Measurements from ENCODE around the gene INPP4A. TPM values are rescaled to one million over a fixed set of nuclear protein-coding genes. Genes with fewer than 3 reads are reported as not detected.

INPP4A gene
- total RNA-seq, 2 experiments from 2014 or later: 33.1 to 34.8 TPM

DNA sequence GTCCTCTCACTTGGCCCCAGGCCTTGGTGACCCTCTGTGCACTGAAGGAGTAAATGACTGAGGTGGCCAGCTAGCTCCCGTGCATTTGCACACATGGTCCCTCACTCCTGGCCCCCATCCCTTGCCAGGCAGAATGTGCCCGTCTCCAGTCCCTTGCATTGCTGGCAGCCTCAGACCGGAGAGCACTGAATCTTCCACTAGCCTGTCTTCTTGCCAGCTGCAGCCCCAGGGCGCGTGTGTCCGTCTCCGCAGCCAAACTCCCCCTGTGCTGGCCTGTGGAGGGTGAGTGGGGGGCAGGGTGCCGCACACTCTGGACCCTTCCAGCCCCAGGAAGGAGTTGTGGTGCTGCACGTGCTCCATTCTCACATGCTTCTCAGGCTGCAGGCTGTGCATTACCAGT lies 35.9 kb downstream of the INPP4A start:
- no peak for DNase-seq
- Mint-ChIP-seq H3K9me3 (no peaks in the 10 kb centered on the region), H3K4me1 (ENCODE audit: low read depth) (peaks cover 98% of the 10 kb centered on the region), H3K27ac (no peak overlapping the region), H3K4me3 (no peak overlapping the region), H3K36me3 (ENCODE audit: low read depth) (no peaks in the 10 kb centered on the region), H3K27me3 (ENCODE audit: low read depth) (no peaks in the 10 kb centered on the region)
- CTCF ChIA-PET: interaction anchor here (0.7 to 3.4 kb wide), 8 partner anchors 11 to 81 kb away, joined by 3 to 22 read pairs (median 4); no protein-coding TSS in a partner anchor
- intact Hi-C loops (cut with micrococcal nuclease): loop anchor here (1.0 kb wide), 2 partner anchors 42 to 67 kb away; no protein-coding TSS in a partner anchor

DNA sequence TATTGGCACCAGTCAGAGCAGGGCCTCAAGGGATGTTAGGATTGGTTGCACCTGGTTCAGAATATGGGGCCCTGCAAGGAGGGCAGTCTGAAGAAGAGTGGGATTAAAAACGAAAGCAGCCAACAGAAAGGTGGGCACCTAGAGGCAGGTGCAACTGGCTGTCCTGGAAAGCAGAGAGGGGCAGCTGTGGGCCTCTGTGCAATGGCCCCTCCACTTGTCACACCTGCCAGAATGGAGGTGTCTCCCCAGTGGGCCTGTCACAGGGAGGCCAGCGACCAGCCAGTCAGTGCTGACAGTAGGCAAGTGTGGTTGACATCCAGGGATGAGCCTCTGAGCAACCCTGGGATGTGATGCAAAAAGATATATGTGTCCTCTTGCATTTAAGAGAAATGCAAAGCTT lies 37.7 kb downstream of the INPP4A start:
- CTCF ChIA-PET: interaction anchor here (0.8 to 1.9 kb wide), 5 partner anchors 11 to 70 kb away, joined by 3 to 4 read pairs (median 3); no protein-coding TSS in a partner anchor
- Mint-ChIP-seq H3K4me1 (ENCODE audit: low read depth) (peaks cover 96% of the 10 kb centered on the region), H3K27me3 (ENCODE audit: low read depth) (no peaks in the 10 kb centered on the region), H3K9me3 (no peaks in the 10 kb centered on the region), H3K36me3 (ENCODE audit: low read depth) (no peaks in the 10 kb centered on the region), H3K27ac (no peak overlapping the region), H3K4me3 (no peak overlapping the region)
- DNase-seq: no peak
- intact Hi-C loops (cut with micrococcal nuclease): no loop called here

DNA sequence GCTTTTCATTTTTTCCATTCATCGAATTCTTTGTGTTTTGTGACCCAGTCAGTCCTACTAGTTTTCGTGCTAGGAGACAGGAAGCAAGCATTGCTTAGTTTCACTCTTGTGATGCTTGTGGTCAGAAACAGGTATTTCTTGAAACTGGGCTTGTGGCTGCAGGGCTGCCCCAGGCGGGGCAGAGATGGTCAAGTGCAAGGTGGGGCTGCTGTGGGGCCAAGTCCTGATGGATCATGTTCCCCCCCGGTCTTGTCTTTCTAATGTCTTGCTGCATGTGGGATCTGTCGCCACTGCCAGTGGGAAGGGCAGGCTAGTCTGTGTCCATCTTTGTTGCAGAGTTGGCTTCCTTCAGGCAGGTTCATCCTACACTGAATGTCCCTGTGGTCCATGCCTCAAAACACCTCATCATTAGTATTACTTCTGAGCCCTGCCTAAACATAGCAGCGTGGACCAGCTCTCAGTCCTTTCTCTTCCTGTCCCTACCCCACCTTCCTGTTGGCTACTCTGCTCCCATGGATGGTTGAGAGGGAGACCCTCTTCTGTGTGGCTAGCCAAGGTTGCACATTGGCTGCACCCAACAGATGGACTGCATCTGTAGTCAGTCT lies 38.7 kb downstream of the INPP4A start:
- Mint-ChIP-seq H3K4me3 (no peak overlapping the region), H3K9me3 (no peaks in the 10 kb centered on the region), H3K36me3 (ENCODE audit: low read depth) (no peaks in the 10 kb centered on the region), H3K27ac (peak overlapping the region; percentile 48), H3K27me3 (ENCODE audit: low read depth) (no peaks in the 10 kb centered on the region), H3K4me1 (ENCODE audit: low read depth) (peaks cover 96% of the 10 kb centered on the region)
- CTCF ChIA-PET: interaction anchor here (0.6 to 1.9 kb wide), 4 partner anchors 19 to 119 kb away, joined by 3 to 4 read pairs (median 3); no protein-coding TSS in a partner anchor
- intact Hi-C loops (cut with micrococcal nuclease): no loop called here
- DNase-seq: no peak

DNA sequence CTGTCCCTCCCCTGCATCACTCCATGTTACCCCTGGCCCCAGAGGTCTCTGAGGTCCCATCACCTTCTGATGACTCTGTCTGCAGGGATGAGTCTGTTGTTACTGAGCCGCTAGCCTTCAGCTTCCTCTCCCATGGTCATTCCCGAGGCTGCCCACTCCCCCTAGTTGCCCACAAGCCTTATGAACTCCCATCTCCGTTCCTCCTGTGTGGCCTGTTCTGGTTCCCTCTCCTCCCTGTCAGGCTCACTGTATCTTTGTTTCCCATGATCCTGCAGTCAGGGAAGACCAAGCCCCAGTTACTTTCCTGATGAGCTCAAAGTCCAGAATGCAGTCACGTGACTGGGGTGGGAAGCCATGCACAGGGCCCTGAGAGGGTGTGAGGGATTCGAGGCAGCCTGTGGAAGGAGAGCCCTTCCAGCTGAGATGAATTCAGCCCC lies 39.5 kb downstream of the INPP4A start:
- no peaks in the 10 kb centered on the region for H3K36me3 Mint-ChIP-seq (ENCODE audit: low read depth)
- H3K4me3 Mint-ChIP-seq: no peak overlapping the region
- no peaks in the 10 kb centered on the region for H3K9me3 Mint-ChIP-seq
- peak overlapping the region; percentile 48 for H3K27ac Mint-ChIP-seq
- CTCF ChIA-PET: interaction anchor here (1.0 kb wide), 1 partner anchor 20 kb away, joined by 3 read pairs; no protein-coding TSS in a partner anchor
- H3K27me3 Mint-ChIP-seq (ENCODE audit: low read depth): no peaks in the 10 kb centered on the region
- DNase-seq: no peak
- peaks cover 96% of the 10 kb centered on the region for H3K4me1 Mint-ChIP-seq (ENCODE audit: low read depth)
- intact Hi-C loops (cut with micrococcal nuclease): no loop called here

DNA sequence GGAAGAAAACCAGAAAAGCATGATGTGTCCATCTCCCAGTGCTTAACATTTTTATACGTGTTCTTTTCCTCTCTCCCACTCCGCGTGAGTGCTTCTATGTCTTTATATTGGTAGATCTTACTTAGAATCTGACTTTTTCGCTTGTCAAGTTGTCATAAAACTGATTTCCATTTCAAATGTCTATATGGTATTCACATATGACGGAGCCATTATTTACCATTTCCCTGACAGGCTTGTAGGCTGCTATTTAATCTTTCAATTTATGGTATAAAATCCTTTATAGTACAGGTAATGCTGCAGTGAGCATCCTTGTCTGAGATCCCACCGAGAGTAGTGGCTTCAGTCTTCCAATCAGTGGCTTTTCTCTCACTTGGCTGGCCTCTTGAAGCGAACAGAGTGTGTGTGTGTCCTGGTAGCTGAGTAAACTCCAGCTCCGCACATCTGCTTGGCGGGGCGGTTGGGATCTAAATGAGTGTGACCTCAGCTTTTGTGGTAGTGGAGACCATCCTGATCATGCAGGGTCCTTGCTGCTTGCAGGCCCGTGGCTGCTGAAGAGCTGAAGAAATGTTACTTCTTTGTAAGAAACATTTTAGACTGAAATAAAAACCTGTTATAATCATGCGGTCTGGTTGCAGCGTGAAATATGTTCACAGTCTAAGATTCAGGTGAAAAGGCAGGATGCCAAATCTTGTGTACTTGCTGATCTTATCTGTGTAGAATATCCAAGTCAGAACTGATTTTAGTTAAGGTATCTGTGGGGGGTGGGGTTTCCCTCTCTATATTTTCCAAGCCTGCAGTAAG lies 40.2 kb downstream of the INPP4A start:
- Mint-ChIP-seq H3K27ac (peak overlapping the region; percentile 15), H3K27me3 (ENCODE audit: low read depth) (no peaks in the 10 kb centered on the region), H3K4me3 (peak overlapping the region; percentile 2), H3K9me3 (no peaks in the 10 kb centered on the region), H3K4me1 (ENCODE audit: low read depth) (peaks cover 94% of the 10 kb centered on the region), H3K36me3 (ENCODE audit: low read depth) (no peaks in the 10 kb centered on the region)
- CTCF ChIA-PET: interaction anchor here (0.8 to 1.1 kb wide), 2 partner anchors 10 to 60 kb away, joined by 3 read pairs; no protein-coding TSS in a partner anchor
- peak; percentile 58 for DNase-seq
- intact Hi-C loops (cut with micrococcal nuclease): loop anchor here (1.0 kb wide), 1 partner anchor 39 kb away; no protein-coding TSS in a partner anchor

DNA sequence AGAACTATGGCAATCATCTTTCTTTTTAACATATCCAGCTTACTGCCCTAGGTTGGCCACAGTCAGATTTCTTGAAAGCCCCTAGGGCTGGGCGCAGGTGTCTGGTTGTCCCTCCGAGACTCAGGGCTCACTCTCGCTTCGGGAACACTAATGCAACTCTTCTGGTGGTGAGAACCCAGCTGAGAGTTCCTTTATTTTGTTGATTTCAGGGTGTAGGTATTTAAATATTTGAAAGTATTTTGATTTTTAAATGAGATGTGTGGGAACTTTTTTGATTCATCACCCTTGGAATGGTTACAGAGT lies 40.7 kb downstream of the INPP4A start:
- H3K9me3 Mint-ChIP-seq: no peaks in the 10 kb centered on the region

DNA sequence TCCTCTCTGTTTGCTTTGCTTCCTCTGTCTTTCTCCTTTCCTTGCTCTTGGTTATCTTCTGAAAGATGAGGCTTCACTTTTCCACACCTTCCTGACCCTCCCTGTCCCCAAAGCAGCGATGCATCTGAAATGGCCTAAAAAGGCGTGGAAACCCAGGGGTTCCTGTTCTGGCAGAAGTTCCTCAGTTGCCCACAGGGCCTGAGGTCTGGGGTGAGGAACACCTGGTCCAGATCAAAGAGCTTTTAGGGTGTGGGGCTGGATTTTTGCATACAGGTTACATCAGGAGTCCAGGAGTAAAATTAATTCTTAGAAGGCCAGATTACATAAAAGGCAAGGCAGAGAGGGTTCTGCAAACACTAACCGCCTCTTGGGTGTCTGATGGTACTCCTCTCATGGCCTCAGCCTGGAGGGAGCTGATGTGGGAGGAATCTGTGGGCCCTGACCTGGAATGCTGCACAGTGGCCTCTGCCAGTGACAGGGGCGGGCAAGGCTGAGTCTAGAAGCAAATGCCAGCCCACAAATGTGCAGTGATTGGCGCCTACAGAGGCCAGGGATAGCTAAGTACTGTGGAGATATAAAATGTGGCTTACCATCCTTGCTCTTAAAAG lies 41.8 kb downstream of the INPP4A start:
- Mint-ChIP-seq H3K27me3 (ENCODE audit: low read depth) (no peaks in the 10 kb centered on the region), H3K4me1 (ENCODE audit: low read depth) (peaks cover 88% of the 10 kb centered on the region), H3K9me3 (no peaks in the 10 kb centered on the region), H3K27ac (no peak overlapping the region), H3K4me3 (no peak overlapping the region), H3K36me3 (ENCODE audit: low read depth) (no peaks in the 10 kb centered on the region)
- no peak for DNase-seq
- CTCF ChIA-PET: interaction anchor here (0.6 to 3.3 kb wide), 7 partner anchors 9 to 112 kb away, joined by 3 to 19 read pairs (median 4); no protein-coding TSS in a partner anchor
- intact Hi-C loops (cut with micrococcal nuclease): no loop called here

More for the DNA sequence above, 40.7 kb downstream of the INPP4A start:
- Mint-ChIP-seq H3K27me3 (ENCODE audit: low read depth) (no peaks in the 10 kb centered on the region), H3K36me3 (ENCODE audit: low read depth) (no peaks in the 10 kb centered on the region), H3K4me1 (ENCODE audit: low read depth) (peaks cover 94% of the 10 kb centered on the region), H3K27ac (no peak overlapping the region), H3K4me3 (no peak overlapping the region)
- CTCF ChIA-PET: interaction anchor here (0.8 to 1.1 kb wide), 2 partner anchors 11 to 61 kb away, joined by 3 read pairs; no protein-coding TSS in a partner anchor
- intact Hi-C loops (cut with micrococcal nuclease): loop anchor here (1.0 kb wide), 1 partner anchor 39 kb away; no protein-coding TSS in a partner anchor
- DNase-seq: no peak

DNA sequence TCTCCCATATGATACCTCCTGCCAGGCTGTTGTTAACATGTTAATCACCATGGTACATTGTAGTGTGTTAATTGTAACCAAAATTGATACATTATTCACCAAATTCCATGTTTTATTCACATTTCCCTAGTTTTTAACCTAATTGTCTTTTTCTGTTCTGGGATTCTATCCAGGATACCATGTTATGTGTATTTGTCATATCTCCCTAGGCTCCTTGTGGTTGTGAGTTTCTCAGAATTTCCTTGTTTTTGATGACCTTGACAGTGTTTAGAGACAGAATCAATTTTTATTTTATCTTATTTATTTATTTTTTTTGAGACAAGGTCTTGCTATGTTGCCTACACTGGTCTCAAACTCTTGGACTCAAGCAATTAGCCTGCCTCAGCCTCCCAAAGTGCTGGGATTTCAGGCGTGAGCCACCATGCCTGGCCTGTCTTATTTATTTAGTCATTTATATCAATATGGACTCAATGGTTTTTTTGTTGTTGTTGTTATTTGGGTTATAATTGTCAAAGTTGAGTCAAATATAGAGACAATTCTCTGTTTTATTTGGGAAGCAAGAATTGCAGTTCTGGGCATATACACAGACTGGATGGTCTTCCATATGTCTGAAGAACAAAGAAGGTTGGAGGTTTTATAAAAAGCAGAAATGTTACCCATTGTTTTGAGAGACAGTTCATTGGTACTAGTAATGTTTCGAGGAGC lies 42.6 kb downstream of the INPP4A start:
- Mint-ChIP-seq H3K27me3 (ENCODE audit: low read depth) (no peaks in the 10 kb centered on the region), H3K4me1 (ENCODE audit: low read depth) (peaks cover 89% of the 10 kb centered on the region), H3K27ac (no peak overlapping the region), H3K4me3 (no peak overlapping the region), H3K36me3 (ENCODE audit: low read depth) (no peaks in the 10 kb centered on the region), H3K9me3 (no peaks in the 10 kb centered on the region)
- intact Hi-C loops (cut with micrococcal nuclease): no loop called here
- no peak for DNase-seq
- CTCF ChIA-PET: interaction anchor here (0.6 to 3.3 kb wide), 21 partner anchors 9 to 159 kb away, joined by 3 to 19 read pairs (median 4); no protein-coding TSS in a partner anchor

DNA sequence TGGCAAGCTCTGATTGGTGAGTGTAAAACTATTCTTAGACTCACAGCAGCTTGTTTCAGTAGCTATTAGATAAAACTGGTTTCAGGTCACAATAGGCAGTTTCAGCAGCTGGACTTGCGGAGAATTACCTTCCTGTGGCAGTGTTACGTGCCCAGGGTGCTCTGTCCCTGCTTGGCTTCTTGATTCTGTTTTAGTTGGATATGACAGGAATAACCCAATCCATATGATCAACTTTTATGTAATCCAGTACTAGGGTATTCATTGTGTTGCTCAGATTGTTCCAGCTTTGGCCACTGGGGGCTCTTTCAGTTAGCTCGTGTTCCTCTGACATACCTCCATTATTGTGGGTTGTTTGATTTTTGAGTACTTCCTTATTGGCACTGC lies 43.1 kb downstream of the INPP4A start:
- Mint-ChIP-seq H3K36me3 (ENCODE audit: low read depth) (no peaks in the 10 kb centered on the region), H3K9me3 (no peaks in the 10 kb centered on the region), H3K27me3 (ENCODE audit: low read depth) (no peaks in the 10 kb centered on the region), H3K27ac (no peak overlapping the region), H3K4me1 (ENCODE audit: low read depth) (peaks cover 89% of the 10 kb centered on the region), H3K4me3 (no peak overlapping the region)
- intact Hi-C loops (cut with micrococcal nuclease): loop anchor here (2.0 kb wide), 1 partner anchor 17 kb away; no protein-coding TSS in a partner anchor
- peak; percentile 70 for DNase-seq
- CTCF ChIA-PET: interaction anchor here (0.6 to 3.3 kb wide), 22 partner anchors 9 to 158 kb away, joined by 3 to 19 read pairs (median 4); no protein-coding TSS in a partner anchor

DNA sequence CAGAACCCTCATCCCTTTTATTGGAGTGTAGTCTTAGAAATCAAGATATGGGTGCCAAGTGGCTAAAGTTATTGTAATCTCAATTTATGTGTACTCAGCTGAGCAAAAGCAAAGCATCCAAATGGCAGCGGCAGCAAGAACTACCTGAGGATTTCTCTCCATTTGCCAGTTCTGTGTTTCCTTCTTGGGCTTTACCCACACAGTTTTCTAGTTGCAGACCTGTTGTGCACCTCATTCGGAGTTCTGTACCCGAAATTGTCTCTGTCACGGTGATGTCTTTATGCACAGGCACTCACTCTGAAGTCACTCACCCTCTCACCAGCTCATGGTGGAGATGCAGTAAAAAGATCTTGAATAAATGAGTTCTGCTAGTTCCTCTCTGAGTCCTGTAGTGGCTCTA lies 43.6 kb downstream of the INPP4A start:
- intact Hi-C loops (cut with micrococcal nuclease): loop anchor here (2.0 kb wide), 1 partner anchor 17 kb away; no protein-coding TSS in a partner anchor
- H3K4me3 Mint-ChIP-seq: no peak overlapping the region
- peaks cover 86% of the 10 kb centered on the region for H3K4me1 Mint-ChIP-seq (ENCODE audit: low read depth)
- no peaks in the 10 kb centered on the region for H3K27me3 Mint-ChIP-seq (ENCODE audit: low read depth)
- CTCF ChIA-PET: interaction anchor here (0.6 to 3.3 kb wide), 21 partner anchors 8 to 91 kb away, joined by 3 to 19 read pairs (median 4); no protein-coding TSS in a partner anchor
- peak overlapping the region; percentile 20 for H3K27ac Mint-ChIP-seq
- H3K36me3 Mint-ChIP-seq (ENCODE audit: low read depth): no peaks in the 10 kb centered on the region
- no peaks in the 10 kb centered on the region for H3K9me3 Mint-ChIP-seq
- DNase-seq: no peak

DNA sequence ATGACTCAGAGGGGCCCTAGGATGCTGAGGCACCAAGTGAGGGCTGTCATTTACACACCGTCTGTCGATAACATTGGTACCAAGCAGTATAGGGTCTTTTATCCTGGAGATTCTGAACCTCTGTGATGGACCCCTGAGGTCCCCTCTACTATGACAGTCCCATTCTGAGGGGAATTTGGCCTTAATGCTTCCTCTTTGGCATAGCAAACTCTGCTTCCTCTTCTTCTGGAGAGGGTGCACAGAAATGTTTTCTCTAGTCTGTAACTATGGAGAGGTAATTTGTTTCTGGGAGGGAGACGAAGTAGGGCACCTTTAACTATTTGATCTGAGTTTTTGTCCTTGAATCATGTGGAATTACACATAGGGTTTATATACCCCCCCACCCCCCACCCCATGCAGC lies 44.8 kb downstream of the INPP4A start:
- CTCF ChIA-PET: interaction anchor here (0.6 to 3.3 kb wide), 4 partner anchors 12 to 29 kb away, joined by 3 to 19 read pairs (median 12); no protein-coding TSS in a partner anchor
- DNase-seq: no peak
- H3K27ac Mint-ChIP-seq: no peak overlapping the region
- H3K27me3 Mint-ChIP-seq (ENCODE audit: low read depth): no peaks in the 10 kb centered on the region
- peaks cover 1% of the 10 kb centered on the region for H3K36me3 Mint-ChIP-seq (ENCODE audit: low read depth)
- intact Hi-C loops (cut with micrococcal nuclease): loop anchor here (2.0 kb wide), 1 partner anchor 15 kb away; no protein-coding TSS in a partner anchor
- H3K9me3 Mint-ChIP-seq: peaks cover under 1% of the 10 kb centered on the region
- peaks cover 73% of the 10 kb centered on the region for H3K4me1 Mint-ChIP-seq (ENCODE audit: low read depth)
- no peak overlapping the region for H3K4me3 Mint-ChIP-seq
